ENCODE measurements around the gene NUDT10.
"Not testable (repeated sequence)": the region's sequence is repeated elsewhere in the genome, so short reads cannot be mapped to it uniquely, and the experiment has no call there.

The NUDT10 gene

DNA sequence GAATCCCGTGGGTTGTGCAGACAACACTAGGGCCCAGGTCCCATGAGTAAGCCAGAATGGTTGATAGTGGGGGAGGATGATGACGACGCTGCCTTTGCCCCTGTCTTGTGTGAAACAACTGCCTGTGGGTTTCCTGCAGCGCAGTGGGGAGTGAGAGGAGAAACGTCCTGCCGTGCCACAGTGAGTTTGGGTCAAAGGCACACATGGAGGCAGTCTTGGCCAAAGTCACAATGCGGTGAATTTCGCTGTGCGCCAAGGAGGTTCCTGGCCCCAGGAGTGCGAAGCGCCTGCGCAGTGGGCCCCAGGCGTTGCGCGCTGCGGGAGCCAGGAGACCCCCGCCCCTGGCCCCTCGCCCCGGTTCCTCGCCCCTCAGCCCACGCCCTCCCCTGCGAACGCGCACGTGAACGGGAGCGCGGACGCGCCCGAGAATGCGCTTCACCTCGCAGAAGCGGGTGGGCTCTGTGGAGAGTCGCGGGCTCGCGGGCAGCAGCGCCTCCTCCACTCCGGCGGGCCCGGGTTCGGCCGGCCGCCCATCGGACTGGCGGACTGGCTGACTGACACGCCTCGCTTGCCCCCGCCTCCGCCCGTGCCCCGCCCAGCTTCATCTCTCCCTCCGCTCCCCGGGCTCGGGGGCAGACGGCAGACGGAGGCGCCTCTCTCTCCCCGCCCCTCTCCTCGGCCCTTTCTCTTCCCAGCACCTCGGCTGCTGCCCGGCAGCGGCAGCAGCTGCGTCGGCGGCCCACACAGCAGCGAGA lies at the start of gene NUDT10:
NUDT10 (plus strand) TSS at position 635 of the 755 bp plus-strand sequence. CDS start 144 bp downstream, outside the sequence.
- DNase-seq: peak; percentile 10

GRCh38 chrX:51292421-51292820 lies 40.2 kb upstream of the NUDT10 start:
- no peak for DNase-seq

DNA sequence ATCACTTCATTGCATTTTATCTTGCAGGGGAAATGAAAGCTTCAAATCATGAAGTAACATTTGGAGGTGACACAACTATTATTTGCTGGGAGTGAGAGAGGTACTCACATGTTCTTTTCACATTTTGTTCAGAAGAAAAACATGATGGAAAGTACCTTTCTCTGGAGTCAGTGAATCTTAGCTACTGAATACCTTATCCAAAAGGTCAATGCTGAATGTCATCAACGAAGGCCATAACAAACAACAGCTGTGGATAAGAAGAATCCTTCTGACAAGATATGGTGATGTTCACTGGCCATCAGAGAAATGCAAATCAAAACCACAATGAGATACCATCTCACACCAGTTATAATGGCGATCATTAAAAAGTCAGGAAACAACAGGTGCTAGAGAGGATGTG lies 36.5 kb upstream of the NUDT10 start:
- no peak for DNase-seq

- DNase-seq: no peak
Observed at GRCh38 chrX:51316271-51316670, 16.4 kb upstream of the NUDT10 start.

DNA sequence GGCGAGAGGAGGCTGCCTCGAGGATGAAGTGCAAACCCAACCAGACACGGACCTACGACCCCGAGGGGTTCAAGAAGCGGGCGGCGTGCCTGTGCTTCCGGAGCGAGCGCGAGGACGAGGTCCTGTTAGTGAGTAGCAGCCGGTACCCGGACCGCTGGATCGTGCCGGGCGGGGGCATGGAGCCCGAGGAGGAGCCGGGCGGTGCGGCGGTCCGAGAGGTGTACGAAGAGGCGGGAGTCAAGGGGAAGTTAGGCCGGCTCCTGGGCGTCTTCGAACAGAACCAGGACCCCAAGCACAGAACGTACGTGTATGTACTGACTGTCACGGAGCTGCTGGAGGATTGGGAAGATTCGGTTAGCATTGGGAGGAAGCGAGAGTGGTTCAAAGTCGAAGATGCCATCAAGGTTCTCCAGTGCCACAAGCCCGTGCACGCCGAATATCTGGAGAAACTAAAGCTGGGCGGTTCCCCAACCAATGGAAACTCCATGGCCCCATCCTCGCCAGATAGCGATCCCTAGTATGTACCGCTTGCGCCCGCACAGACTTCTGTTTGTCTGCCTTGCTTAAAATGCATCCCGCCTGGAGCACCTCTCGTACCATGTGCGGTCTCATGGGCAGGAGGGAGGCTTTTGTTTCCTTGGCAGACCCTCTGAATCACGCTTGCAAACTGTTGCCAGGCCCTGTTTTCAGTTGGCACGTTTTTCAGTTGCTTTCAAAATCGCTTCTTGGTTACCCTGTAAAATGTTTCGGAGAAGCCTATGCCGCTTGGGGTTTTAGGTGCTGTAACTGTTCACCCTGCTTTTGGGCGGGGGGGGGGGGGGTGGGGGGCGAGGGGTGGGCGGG lies 542 bp downstream of the NUDT10 start:
- DNase-seq: not testable (repeated sequence)

DNA sequence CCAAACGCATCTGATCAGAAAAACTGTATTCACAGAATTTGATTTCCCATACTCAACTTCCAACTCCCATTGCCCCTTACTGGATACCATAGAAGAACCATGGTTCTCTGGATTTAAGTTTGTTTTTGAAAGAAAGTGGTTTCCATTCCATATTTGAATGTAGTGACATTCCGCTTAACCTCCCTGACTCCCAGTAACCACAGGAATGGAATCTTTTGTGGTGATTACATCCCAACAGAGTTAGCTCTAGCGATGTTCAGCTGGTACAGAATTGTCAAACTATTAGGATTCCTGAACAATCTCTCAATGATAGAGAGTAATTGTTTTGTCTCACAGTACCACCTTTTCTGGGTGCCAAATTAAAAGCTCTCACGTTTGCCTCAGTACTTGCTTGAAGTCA lies 1.7 kb downstream of the NUDT10 start:
- no peak for DNase-seq

- DNase-seq: peak; percentile 2
Observed at GRCh38 chrX:51336584-51336983, 4.0 kb downstream of the NUDT10 start.

DNA sequence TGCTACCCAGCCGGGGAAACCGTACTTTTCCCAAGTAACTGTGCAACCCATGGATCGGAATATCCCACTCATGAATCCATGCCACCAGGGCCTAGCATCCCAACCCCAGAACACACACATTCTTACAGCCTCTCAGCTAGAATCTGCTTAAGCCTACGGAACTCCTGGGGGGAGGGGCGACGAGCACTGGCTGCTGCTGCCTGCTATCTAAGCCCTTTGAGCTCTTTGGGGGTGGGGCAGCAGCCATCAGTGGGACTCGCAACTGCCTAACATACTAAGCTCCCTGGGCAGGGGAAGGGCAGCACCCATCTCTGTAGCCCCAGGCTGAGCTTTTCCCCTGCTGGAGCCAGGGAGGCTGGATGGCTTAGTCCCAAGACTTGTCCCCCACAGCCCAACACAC lies 28.6 kb downstream of the NUDT10 start:
- DNase-seq: no peak

- DNase-seq: no peak
Observed at GRCh38 chrX:51376672-51377071, 44.0 kb downstream of the NUDT10 start.

Measured in NCI-H1092 (cell line).